Activated CD4-positive, CD25-positive, alpha-beta regulatory T cell treated with anti-CD3 and anti-CD28 coated beads, Interleukin-2, amount 50 U/mL, for 16 hours (primary cell): Measurements from ENCODE around the gene CITED1.

Source experiments
- DNase-seq: peaks from one replicate; pipeline ENCODE4 v3.0.0-alpha.2; 2020; ENCODE audit warnings: low read depth, low spot score

The CITED1 gene

GRCh38 chrX:72270316-72270866 lies 35.3 kb downstream of the CITED1 start:
- DNase-seq, result no peak

GRCh38 chrX:72269671-72270251 lies 36.0 kb downstream of the CITED1 start:
- DNase-seq, result no peak

- DNase-seq, result no peak
These were observed 36.9 kb downstream of the CITED1 start for GRCh38 chrX:72268597-72269365.

- DNase-seq, result no peak
These were observed 40.5 kb downstream of the CITED1 start for GRCh38 chrX:72265263-72265662.

GRCh38 chrX:72262077-72262476 lies 43.6 kb downstream of the CITED1 start:
- no peak for DNase-seq

- DNase-seq, result no peak
These were observed 45.3 kb downstream of the CITED1 start for GRCh38 chrX:72260448-72260847.

GRCh38 chrX:72258174-72258573 lies 47.5 kb downstream of the CITED1 start:
- DNase-seq, result no peak

GRCh38 chrX:72255864-72256263 lies 49.9 kb downstream of the CITED1 start:
- DNase-seq, result no peak

DNA sequence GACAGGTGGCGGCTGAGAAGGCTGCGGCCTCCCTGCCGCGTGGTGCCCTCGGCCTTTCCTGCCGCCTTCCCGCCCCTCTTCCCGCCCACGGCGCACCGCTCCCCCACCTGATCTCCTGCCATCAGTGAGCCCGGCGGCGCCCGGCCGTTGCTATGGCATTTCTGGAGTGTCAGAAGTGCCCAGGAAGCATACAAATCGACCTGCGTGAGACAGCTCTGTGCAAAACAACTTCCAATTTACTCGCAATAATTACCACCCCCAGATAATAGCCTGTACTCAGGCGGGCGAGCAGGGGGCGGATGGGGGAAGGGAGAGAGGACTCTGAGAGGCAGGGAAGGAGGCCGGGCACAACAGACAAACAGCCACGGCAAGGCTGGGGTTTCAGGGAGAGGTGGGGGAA lies 50.3 kb downstream of the CITED1 start:
- no peak for DNase-seq

GRCh38 chrX:72254816-72255215 lies 50.9 kb downstream of the CITED1 start:
- no peak for DNase-seq

DNA sequence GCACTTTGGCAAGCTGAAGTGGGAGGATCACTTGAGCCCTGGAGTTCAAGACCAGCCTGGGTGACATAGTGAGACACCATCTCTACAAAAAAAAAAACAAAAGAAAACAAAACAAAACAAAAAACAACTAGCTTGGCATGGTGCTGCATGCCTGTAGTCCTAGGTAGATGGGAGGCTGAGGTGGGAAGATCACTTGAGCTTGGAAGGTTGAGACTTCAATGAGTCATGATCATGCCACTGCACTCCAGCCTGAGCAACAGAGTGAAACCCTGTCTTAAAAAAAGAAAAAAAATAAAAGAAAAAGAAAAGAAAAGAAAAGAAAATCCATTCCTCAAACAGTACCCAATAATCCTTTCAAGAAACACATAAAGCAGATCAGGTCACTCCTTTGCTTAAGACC lies 52.0 kb downstream of the CITED1 start:
- no peak for DNase-seq
